ENCODE measurements around the gene RAMP2. TPM values are rescaled to one million over a fixed set of nuclear protein-coding genes. Genes with fewer than 3 reads are reported as not detected.

Gene RAMP2
- total and polyA plus RNA-seq, 2 experiments from 2014 or later: 2.4 to 3.7 TPM

DNA sequence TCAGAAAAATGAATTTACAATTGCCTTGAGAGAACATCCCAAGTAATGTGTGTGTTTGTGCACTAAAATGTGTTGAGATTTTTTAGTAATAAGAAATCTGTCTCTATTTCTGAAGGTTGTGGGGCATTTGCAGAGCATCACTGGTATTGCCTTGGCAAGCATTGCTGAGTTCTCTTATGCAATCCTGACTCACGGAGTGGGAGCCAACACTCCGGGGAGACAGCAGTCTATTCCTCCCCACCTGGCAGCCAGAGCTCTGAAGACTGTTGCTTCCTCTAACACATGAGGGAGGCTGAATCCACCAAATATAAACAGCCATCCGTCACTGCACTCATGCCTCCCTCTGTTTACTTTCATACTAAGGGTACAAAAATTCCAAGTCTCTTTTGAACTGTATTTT, 48.2 kb downstream of the RAMP2 start:
- Histone ChIP-seq H3K4me2 (ENCODE audit: unreplicated experiment) (peak overlapping the region; percentile 60), H3K9me2 (ENCODE audit: insufficient read depth) (no peaks in the 10 kb centered on the region), H3K27ac (peak overlapping the region; percentile 76), H3F3A (ENCODE audit: insufficient read depth) (peaks cover 34% of the 10 kb centered on the region), H3K79me2 (ENCODE audit: insufficient read depth) (no peaks in the 10 kb centered on the region; the same call in 1 of the 2 replicates), H3K4me1 (ENCODE audit: insufficient read depth) (peaks cover 19% of the 10 kb centered on the region), H2AFZ (no peak overlapping the region), H3K9me3 (ENCODE audit: low read depth) (no peaks in the 10 kb centered on the region), H3K4me3 (no peak overlapping the region), H3K36me3 (ENCODE audit: low read depth) (peaks cover 29% of the 10 kb centered on the region), H3K9ac (peak overlapping the region; percentile 55), H4K20me1 (ENCODE audit: insufficient read depth) (no peaks in the 10 kb centered on the region), H3K27me3 (replicated peaks; ENCODE audit: insufficient read depth) (no peaks in the 10 kb centered on the region)
- in situ Hi-C loops (cut with MboI): no loop called here
- no peak for TF ChIP-seq EZH2phosphoT487 (IDR thresholded peaks at IDR 0.05; ENCODE audit: insufficient read depth, low read depth)
- TF ChIP-seq EZH2 (IDR thresholded peaks at IDR 0.05; ENCODE audit: insufficient read depth, poor library complexity, severe bottlenecking): no peak
- peak; percentile 96 for DNase-seq
- 3 to 4% methylated on average over 3 of the region's 3 CpGs for WGBS, 2 experiments (ENCODE audit: low coverage in 1 of 2, low lambda C conversion rate in 2 of 2, missing lambda C conversion rate in 2 of 2)

Small RNAs within 50 kb of the gene (small RNA-seq; reads per million reads assigned to genes)
- gene HMGN2P15 (ENCODE audit: low read depth, low replicate concordance): not detected

Other genes starting within 250 kb of the RAMP2 start
- gene NAGLU, start 225.0 kb upstream of the RAMP2 start, total RNA-seq (2014; rRNA removed; shearing (Covaris generic)): 68.1 and 83.1 TPM in 2 replicates
- gene NAGLU, start 225.0 kb upstream of the RAMP2 start, polyA plus RNA-seq (2016; fragmentation: Nextera tagmentation; extraction: Ambion mirVana): 36.8 and 39.4 TPM in 2 replicates
- 0.76 and 2.3 TPM in 2 replicates for gene HSD17B1, start 208.3 kb upstream of the RAMP2 start, total RNA-seq (2014; rRNA removed; shearing (Covaris generic))
- 2.6 and 3.0 TPM in 2 replicates for gene HSD17B1, start 208.3 kb upstream of the RAMP2 start, polyA plus RNA-seq (2016; fragmentation: Nextera tagmentation; extraction: Ambion mirVana)
- 19.2 and 22.7 TPM in 2 replicates for gene COASY, start 199.1 kb upstream of the RAMP2 start, total RNA-seq (2014; rRNA removed; shearing (Covaris generic))
- gene COASY, start 199.1 kb upstream of the RAMP2 start, polyA plus RNA-seq (2016; fragmentation: Nextera tagmentation; extraction: Ambion mirVana): 50.1 and 56.9 TPM in 2 replicates
- 29.3 and 30.8 TPM in 2 replicates for gene MLX, start 194.1 kb upstream of the RAMP2 start, total RNA-seq (2014; rRNA removed; shearing (Covaris generic))
- gene MLX, start 194.1 kb upstream of the RAMP2 start, polyA plus RNA-seq (2016; fragmentation: Nextera tagmentation; extraction: Ambion mirVana): 37.0 and 39.3 TPM in 2 replicates
- gene PSMC3IP, start 183.5 kb upstream of the RAMP2 start, total RNA-seq (2014; rRNA removed; shearing (Covaris generic)): 8.2 and 8.9 TPM in 2 replicates
- 11.1 and 12.0 TPM in 2 replicates for gene PSMC3IP, start 183.5 kb upstream of the RAMP2 start, polyA plus RNA-seq (2016; fragmentation: Nextera tagmentation; extraction: Ambion mirVana)
- 54.8 and 66.7 TPM in 2 replicates for gene RETREG3, start 151.9 kb upstream of the RAMP2 start, total RNA-seq (2014; rRNA removed; shearing (Covaris generic))
- 36.3 and 38.0 TPM in 2 replicates for gene RETREG3, start 151.9 kb upstream of the RAMP2 start, polyA plus RNA-seq (2016; fragmentation: Nextera tagmentation; extraction: Ambion mirVana)
- gene TUBG1, start 151.5 kb upstream of the RAMP2 start, total RNA-seq (2014; rRNA removed; shearing (Covaris generic)): 42.5 and 53.0 TPM in 2 replicates
- gene TUBG1, start 151.5 kb upstream of the RAMP2 start, polyA plus RNA-seq (2016; fragmentation: Nextera tagmentation; extraction: Ambion mirVana): 91.4 and 95.3 TPM in 2 replicates
- gene TUBG2, start 101.9 kb upstream of the RAMP2 start, total RNA-seq (2014; rRNA removed; shearing (Covaris generic)): 12.1 and 14.4 TPM in 2 replicates
- 29.8 and 30.9 TPM in 2 replicates for gene TUBG2, start 101.9 kb upstream of the RAMP2 start, polyA plus RNA-seq (2016; fragmentation: Nextera tagmentation; extraction: Ambion mirVana)
- gene PLEKHH3, start 84.2 kb upstream of the RAMP2 start, total RNA-seq (2014; rRNA removed; shearing (Covaris generic)): 19.0 and 32.2 TPM in 2 replicates
- gene PLEKHH3, start 84.2 kb upstream of the RAMP2 start, polyA plus RNA-seq (2016; fragmentation: Nextera tagmentation; extraction: Ambion mirVana): 6.4 and 7.5 TPM in 2 replicates
- gene CCR10, start 79.4 kb upstream of the RAMP2 start, total RNA-seq (2014; rRNA removed; shearing (Covaris generic)): 1.1 and 3.5 TPM in 2 replicates
- gene CCR10, start 79.4 kb upstream of the RAMP2 start, polyA plus RNA-seq (2016; fragmentation: Nextera tagmentation; extraction: Ambion mirVana): 1.6 and 2.5 TPM in 2 replicates
- gene CNTNAP1, start 78.7 kb upstream of the RAMP2 start, total RNA-seq (2014; rRNA removed; shearing (Covaris generic)): 23.3 and 24.5 TPM in 2 replicates
- 3.2 and 3.6 TPM in 2 replicates for gene CNTNAP1, start 78.7 kb upstream of the RAMP2 start, polyA plus RNA-seq (2016; fragmentation: Nextera tagmentation; extraction: Ambion mirVana)
- gene EZH1, start 16.2 kb upstream of the RAMP2 start, total RNA-seq (2014; rRNA removed; shearing (Covaris generic)): 22.4 and 22.5 TPM in 2 replicates
- gene EZH1, start 16.2 kb upstream of the RAMP2 start, polyA plus RNA-seq (2016; fragmentation: Nextera tagmentation; extraction: Ambion mirVana): 19.9 and 22.8 TPM in 2 replicates
- gene VPS25, start 12.2 kb downstream of the RAMP2 start, total RNA-seq (2014; rRNA removed; shearing (Covaris generic)): 93.0 and 96.0 TPM in 2 replicates
- 103 TPM in 2 replicates for gene VPS25, start 12.2 kb downstream of the RAMP2 start, polyA plus RNA-seq (2016; fragmentation: Nextera tagmentation; extraction: Ambion mirVana)
- gene WNK4, start 19.4 kb downstream of the RAMP2 start, total RNA-seq (2014; rRNA removed; shearing (Covaris generic)): 3.0 and 3.4 TPM in 2 replicates
- 11.4 and 12.6 TPM in 2 replicates for gene WNK4, start 19.4 kb downstream of the RAMP2 start, polyA plus RNA-seq (2016; fragmentation: Nextera tagmentation; extraction: Ambion mirVana)
- 39.1 and 48.0 TPM in 2 replicates for gene COA3, start 37.5 kb downstream of the RAMP2 start, total RNA-seq (2014; rRNA removed; shearing (Covaris generic))
- gene COA3, start 37.5 kb downstream of the RAMP2 start, polyA plus RNA-seq (2016; fragmentation: Nextera tagmentation; extraction: Ambion mirVana): 125 TPM in 2 replicates
- not detected in 2 replicates for gene CNTD1, start 37.6 kb downstream of the RAMP2 start, total RNA-seq (2014; rRNA removed; shearing (Covaris generic))
- 0.14 and 0.71 TPM in 2 replicates for gene CNTD1, start 37.6 kb downstream of the RAMP2 start, polyA plus RNA-seq (2016; fragmentation: Nextera tagmentation; extraction: Ambion mirVana)
- gene BECN1, start 63.1 kb downstream of the RAMP2 start, total RNA-seq (2014; rRNA removed; shearing (Covaris generic)): 134 and 191 TPM in 2 replicates
- gene BECN1, start 63.1 kb downstream of the RAMP2 start, polyA plus RNA-seq (2016; fragmentation: Nextera tagmentation; extraction: Ambion mirVana): 105 and 117 TPM in 2 replicates
- gene PSME3, start 72.2 kb downstream of the RAMP2 start, total RNA-seq (2014; rRNA removed; shearing (Covaris generic)): 88.1 and 104 TPM in 2 replicates
- gene PSME3, start 72.2 kb downstream of the RAMP2 start, polyA plus RNA-seq (2016; fragmentation: Nextera tagmentation; extraction: Ambion mirVana): 170 and 176 TPM in 2 replicates
- gene AOC2, start 83.4 kb downstream of the RAMP2 start, total RNA-seq (2014; rRNA removed; shearing (Covaris generic)): 0.13 and 0.22 TPM in 2 replicates
- gene AOC2, start 83.4 kb downstream of the RAMP2 start, polyA plus RNA-seq (2016; fragmentation: Nextera tagmentation; extraction: Ambion mirVana): 0.09 and 0.14 TPM in 2 replicates
- gene AOC3, start 90.0 kb downstream of the RAMP2 start, total RNA-seq (2014; rRNA removed; shearing (Covaris generic)): 0.13 TPM in 1 of 2 replicates, not detected in the other
- 0.05 TPM in 1 of 2 replicates, not detected in the other for gene AOC3, start 90.0 kb downstream of the RAMP2 start, polyA plus RNA-seq (2016; fragmentation: Nextera tagmentation; extraction: Ambion mirVana)
- not detected in 2 replicates for gene G6PC1, start 139.6 kb downstream of the RAMP2 start, total RNA-seq (2014; rRNA removed; shearing (Covaris generic))
- not detected in 2 replicates for gene G6PC1, start 139.6 kb downstream of the RAMP2 start, polyA plus RNA-seq (2016; fragmentation: Nextera tagmentation; extraction: Ambion mirVana)
- gene AARSD1, start 203.2 kb downstream of the RAMP2 start, total RNA-seq (2014; rRNA removed; shearing (Covaris generic)): 18.1 and 24.9 TPM in 2 replicates
- gene AARSD1, start 203.2 kb downstream of the RAMP2 start, polyA plus RNA-seq (2016; fragmentation: Nextera tagmentation; extraction: Ambion mirVana): 37.5 and 46.1 TPM in 2 replicates
- not detected in 2 replicates for gene PTGES3L, start 218.9 kb downstream of the RAMP2 start, total RNA-seq (2014; rRNA removed; shearing (Covaris generic))
- 0.62 and 0.90 TPM in 2 replicates for gene PTGES3L, start 218.9 kb downstream of the RAMP2 start, polyA plus RNA-seq (2016; fragmentation: Nextera tagmentation; extraction: Ambion mirVana)
- 6.4 and 8.0 TPM in 2 replicates for gene RUNDC1, start 219.3 kb downstream of the RAMP2 start, total RNA-seq (2014; rRNA removed; shearing (Covaris generic))
- 7.6 and 9.3 TPM in 2 replicates for gene RUNDC1, start 219.3 kb downstream of the RAMP2 start, polyA plus RNA-seq (2016; fragmentation: Nextera tagmentation; extraction: Ambion mirVana)
- 928 and 1,286 TPM in 2 replicates for gene RPL27, start 237.2 kb downstream of the RAMP2 start, total RNA-seq (2014; rRNA removed; shearing (Covaris generic))
- 1,038 and 1,095 TPM in 2 replicates for gene RPL27, start 237.2 kb downstream of the RAMP2 start, polyA plus RNA-seq (2016; fragmentation: Nextera tagmentation; extraction: Ambion mirVana)
- 21.8 and 27.7 TPM in 2 replicates for gene IFI35, start 245.6 kb downstream of the RAMP2 start, total RNA-seq (2014; rRNA removed; shearing (Covaris generic))
- gene IFI35, start 245.6 kb downstream of the RAMP2 start, polyA plus RNA-seq (2016; fragmentation: Nextera tagmentation; extraction: Ambion mirVana): 23.3 and 27.6 TPM in 2 replicates